Omental fat pad (tissue), 4 donors: ENCODE measurements around the gene DPF1. TPM values are rescaled to one million over a fixed set of nuclear protein-coding genes. Genes with fewer than 3 reads are reported as not detected.
A peak's percentile ranks its signal among the peaks of the same experiment; 100 is the strongest.

ENCODE experiments used
- ATAC-seq: fragments of 150-250 bp; one replicate; pipeline ENCODE4 v1.9.1; 2016; ENCODE audit warnings: mild to moderate bottlenecking, moderate library complexity; ENCODE audit not compliant: low FRiP score
- DNase-seq: peaks from one replicate; pipeline ENCODE4 v3.0.0-alpha.2; 2019; ENCODE audit warnings: low spot score
- total RNA-seq, 4 donors: library from RNA; depleted of rRNA; stranded (reverse); fragments of >200 nt; gene quantifications; one replicate each; pipeline ENCODE4 v1.1.0, GENCODE V29; 2016
- TF ChIP-seq, protein P1 (sequence below), 3 donors: fragments of 450-650 bp; IDR thresholded peaks; one replicate each; pipeline ENCODE4 v1.5.1; 2016 to 2017; ENCODE audit warnings: antibody characterized with exemption in 3 of 3, mild to moderate bottlenecking in 3 of 3, moderate library complexity in 2 of 3

The DPF1 gene
- total RNA-seq, 4 donors from 2014 or later, result not detected

DNA sequence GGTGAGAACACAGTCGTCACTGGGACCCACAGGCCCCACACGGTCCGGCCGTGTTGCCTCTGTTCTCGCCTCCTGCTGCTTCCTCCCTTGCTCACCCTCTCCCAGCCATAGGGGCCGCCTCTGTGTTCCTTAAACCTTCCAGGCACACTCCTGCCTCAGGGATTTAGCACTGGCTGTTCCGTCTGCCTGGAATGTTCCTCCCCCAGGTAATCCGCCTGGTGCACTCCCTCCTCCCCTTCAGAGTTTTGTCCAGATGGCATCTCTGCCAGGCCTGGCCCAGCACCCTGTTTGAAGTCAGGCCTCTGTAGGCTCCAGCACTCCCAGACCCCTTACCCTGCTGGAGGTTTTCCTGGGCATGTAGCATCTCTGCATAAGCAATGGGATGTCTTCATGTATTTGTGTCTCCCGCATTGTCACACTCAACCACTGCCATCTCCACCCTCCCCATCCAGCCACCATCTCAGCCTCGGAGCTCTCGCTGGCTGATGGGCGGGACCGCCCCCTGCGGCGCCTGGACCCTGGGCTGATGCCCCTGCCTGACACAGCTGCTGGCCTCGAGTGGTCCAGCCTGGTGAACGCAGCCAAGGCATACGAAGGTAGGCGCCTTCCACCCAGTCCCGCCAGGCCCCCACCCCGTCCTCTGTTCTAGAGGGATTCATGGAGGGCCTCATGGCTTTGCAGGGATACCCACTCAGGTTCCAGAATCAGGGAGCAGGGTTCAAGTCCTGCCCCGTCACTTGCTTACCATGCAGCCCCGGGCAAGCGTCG lies 25.9 kb downstream of the DPF1 start:
- TF ChIP-seq, protein P1, sequence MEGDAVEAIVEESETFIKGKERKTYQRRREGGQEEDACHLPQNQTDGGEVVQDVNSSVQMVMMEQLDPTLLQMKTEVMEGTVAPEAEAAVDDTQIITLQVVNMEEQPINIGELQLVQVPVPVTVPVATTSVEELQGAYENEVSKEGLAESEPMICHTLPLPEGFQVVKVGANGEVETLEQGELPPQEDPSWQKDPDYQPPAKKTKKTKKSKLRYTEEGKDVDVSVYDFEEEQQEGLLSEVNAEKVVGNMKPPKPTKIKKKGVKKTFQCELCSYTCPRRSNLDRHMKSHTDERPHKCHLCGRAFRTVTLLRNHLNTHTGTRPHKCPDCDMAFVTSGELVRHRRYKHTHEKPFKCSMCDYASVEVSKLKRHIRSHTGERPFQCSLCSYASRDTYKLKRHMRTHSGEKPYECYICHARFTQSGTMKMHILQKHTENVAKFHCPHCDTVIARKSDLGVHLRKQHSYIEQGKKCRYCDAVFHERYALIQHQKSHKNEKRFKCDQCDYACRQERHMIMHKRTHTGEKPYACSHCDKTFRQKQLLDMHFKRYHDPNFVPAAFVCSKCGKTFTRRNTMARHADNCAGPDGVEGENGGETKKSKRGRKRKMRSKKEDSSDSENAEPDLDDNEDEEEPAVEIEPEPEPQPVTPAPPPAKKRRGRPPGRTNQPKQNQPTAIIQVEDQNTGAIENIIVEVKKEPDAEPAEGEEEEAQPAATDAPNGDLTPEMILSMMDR (IDR thresholded peaks at IDR 0.05), result no peak
- no peak for ATAC-seq
- no peak for DNase-seq

DNA sequence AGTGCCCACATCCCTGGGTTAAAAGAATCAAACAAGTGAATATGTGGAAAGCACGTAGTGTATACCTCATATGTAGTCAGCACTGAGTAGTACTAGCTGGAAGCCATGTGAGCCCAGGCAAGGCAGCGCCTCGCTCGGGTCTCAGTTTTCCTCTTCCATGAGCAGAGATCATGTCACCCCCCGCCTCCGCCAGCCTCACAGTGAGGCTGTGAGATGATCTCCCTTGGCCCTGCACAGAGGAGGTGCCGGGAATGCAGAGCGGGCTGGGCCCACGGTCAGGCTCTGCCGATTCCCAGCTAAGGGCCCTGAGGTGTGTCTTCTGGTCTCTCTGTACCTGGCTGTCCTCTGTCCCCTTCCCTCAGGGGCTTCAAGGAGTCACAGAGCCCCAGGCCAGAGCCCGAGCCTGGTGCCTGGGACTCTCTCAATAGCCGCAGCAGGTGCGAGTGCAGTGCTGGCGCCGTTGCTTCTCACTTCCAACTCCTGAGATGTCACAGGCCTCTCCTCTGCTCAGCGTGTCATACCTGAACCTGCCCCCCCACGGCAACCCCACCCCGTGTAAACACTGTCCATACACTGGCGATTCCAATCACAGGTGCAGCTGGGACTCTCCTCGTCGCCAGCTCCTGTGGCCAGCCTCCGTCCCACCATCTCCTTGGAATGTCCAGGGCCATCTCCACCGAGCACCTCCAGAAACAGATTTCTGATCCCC lies 26.9 kb downstream of the DPF1 start:
- TF ChIP-seq, protein P1 (IDR thresholded peaks at IDR 0.05), result no peak
- ATAC-seq (peak; percentile 6), DNase-seq (no peak)

DNA sequence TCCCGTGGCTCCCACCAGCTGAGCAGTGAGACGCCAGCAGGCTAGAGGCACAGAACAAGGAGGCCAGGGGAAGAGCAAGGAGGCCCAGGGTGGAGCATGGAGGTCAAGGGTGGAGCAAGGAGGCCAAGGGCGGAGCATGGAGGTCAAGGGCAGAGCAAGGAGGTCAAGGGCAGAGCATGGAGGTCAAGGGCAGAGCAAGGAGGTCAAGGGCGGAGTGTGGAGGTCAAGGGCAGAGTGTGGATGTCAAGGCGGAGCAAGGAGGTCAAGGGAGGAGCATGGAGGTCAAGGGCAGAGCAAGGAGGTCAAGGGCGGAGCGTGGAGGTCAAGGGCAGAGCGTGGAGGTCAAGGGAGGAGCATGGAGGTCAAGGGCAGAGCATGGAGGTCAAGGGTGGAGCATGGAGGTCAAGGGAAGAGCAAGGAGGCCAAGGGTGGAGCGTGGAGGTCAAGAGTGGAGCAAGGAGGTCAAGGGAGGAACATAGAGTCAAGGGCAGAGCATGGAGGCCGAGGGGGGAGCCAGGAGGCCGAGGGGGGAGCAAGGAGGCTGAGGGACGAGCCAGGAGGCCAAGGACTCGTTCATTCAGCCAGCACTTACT lies 27.7 kb downstream of the DPF1 start:
- TF ChIP-seq, protein P1 (IDR thresholded peaks at IDR 0.05), result no peak
- ATAC-seq (no peak), DNase-seq (no peak)

DNA sequence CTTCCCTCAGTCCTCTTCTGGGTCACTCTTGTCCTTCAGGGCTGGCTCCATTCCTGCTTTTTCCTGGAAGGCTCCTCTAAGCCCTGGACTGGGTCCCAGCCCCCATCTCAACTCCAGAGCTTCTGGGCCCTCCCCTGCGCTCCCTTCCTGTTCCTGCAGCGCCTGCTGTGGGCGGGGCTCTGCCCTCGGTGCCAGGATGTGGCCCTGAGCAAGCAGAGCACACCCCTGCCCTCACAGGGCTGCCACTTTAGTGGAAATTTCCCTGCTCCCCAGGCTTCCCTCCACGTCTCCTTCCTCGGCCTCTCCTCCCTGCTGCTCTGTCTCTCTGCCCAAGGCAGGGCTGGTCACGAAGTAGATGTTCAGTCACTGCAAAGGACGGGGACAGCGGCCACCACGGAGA lies 28.8 kb downstream of the DPF1 start:
- DNase-seq, result no peak
- no peak for ATAC-seq
- TF ChIP-seq, protein P1 (IDR thresholded peaks at IDR 0.05), result no peak

DNA sequence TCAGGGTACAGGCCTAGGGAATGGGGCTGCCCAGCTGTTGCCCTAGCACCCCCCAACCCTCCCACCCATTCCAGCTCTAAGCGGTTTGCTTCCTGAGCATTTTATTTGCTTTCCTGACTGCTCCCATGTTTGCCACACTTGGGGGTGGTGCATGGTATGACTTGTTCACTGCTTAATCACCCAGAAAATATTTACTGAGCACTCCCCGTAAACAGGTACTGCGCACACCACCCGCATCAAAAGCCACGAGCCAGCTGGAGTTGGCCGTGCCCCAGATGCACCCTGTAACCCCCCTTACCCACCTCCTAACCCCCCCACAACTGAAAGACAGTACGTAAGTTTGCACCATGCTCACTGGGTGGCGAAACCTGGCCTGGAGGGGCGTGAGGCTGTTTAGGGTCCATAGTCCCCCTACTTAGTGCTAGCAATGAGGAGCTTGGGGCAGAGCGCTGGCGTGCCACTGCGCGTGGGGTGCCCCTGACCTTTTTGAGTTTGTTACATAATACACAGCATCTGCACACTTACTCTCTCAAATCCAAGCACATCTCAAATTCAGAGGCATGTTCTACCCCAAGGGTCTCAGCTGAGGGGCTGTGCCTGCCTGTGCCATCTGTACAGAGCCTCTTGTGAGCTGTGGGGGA lies 29.8 kb downstream of the DPF1 start:
- ATAC-seq, result no peak

DNA sequence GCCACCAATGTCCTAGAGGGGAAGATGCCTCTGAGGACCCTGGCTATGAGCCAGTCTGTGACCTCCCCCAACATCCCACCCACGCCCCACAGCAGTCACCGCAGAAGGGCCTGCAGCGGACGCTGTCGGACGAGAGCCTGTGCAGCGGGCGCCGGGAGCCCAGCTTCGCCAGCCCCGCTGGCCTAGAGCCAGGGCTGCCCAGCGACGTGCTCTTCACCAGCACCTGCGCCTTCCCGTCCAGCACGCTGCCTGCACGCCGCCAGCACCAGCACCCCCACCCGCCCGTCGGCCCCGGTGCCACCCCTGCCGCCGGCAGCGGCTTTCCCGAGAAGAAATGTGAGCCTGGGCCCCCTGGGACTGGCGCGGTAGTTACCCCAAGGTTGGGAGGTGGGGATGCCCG lies 30.6 kb downstream of the DPF1 start:
- DNase-seq, result no peak
- TF ChIP-seq, protein P1 (IDR thresholded peaks at IDR 0.05), result no peak
- ATAC-seq, result no peak

More for the DNA sequence above, 29.8 kb downstream of the DPF1 start:
- no peak for DNase-seq
- TF ChIP-seq, protein P1 (IDR thresholded peaks at IDR 0.05), result no peak
